NCI-H1105 (cell line): Measurements from ENCODE around the gene CCSAP.
"Not testable (repeated sequence)": the region's sequence is repeated elsewhere in the genome, so short reads cannot be mapped to it uniquely, and the experiment has no call there.

Experiments
- DNase-seq: peaks from one replicate; lab custom pipeline; 2025; lab: John Stamatoyannopoulos, UW

Gene CCSAP, protein sequence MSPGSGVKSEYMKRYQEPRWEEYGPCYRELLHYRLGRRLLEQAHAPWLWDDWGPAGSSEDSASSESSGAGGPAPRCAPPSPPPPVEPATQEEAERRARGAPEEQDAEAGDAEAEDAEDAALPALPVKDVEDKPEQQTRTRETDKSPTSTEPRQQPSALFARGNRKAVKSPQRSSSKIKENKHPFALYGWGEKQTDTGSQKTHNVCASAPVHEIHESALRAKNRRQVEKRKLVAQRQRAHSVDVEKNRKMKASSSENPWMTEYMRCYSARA

DNA sequence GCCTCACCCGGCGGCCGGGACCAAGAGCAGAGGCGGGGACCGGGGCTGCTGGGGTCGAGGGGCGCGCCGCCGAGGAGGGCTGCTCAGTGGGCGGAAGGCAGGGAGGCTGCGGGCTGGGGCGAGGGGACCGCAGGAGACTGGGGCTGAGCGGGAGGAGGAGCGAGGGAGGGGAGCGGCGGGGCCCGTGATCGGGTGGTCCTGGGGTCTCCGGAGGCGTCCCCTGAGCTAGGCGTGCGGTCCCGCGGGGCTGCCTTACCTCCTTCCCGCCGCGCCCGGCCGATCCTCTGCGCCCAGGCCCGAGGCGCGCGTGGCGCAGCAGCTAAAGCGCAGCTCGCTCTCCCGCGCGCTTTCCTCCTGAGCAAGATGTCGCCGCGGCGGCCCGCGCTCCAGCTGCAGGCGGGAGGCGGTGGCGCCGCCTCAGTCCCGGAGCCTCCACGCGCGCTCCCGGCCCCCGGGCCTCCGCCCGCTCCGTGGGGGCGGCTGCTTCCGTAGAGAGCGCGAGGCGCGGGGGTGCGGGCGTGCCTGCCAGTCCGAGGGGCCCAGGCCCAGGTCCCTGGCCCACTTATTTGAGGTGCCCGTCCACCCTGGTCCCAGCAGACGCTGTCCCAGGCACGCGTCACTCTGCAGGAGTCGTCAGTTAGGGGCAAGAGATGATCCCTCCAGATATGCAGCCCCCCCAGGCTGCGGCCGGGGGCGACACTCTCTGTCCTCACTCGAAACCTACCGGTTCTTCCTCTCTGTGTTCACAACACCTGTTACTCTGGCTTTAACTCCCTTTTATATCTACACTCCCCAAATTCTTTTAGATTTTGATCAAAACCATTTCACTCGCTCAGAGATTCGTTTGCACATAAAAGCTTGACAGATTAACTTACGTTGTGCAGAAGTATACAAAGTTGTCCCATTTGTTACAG, at the start of gene CCSAP:
CCSAP (minus strand) TSS at position 392 of the 914 bp plus-strand sequence. CDS start 582 bp downstream, outside the sequence.
- no peak for DNase-seq

DNA sequence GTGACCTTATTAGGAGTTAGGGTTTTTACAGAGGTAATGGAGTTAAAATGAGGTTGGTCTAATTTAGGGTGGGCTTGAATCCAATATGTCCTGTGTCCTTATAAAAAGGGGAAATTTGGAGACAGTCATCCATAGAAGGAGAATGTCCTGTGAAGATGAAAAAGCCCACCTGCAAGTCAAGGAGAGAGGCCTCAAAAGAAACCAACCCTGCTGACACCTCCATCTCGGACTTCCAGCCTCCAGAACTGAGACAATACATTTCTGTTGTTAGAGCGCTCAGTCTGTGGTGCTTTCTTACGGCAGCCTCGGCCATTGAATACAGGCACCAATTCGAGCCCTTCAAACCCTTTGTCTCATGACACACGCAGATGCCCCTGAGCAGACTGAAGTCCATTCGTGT, 47.3 kb upstream of the CCSAP start:
- no peak for DNase-seq

DNA sequence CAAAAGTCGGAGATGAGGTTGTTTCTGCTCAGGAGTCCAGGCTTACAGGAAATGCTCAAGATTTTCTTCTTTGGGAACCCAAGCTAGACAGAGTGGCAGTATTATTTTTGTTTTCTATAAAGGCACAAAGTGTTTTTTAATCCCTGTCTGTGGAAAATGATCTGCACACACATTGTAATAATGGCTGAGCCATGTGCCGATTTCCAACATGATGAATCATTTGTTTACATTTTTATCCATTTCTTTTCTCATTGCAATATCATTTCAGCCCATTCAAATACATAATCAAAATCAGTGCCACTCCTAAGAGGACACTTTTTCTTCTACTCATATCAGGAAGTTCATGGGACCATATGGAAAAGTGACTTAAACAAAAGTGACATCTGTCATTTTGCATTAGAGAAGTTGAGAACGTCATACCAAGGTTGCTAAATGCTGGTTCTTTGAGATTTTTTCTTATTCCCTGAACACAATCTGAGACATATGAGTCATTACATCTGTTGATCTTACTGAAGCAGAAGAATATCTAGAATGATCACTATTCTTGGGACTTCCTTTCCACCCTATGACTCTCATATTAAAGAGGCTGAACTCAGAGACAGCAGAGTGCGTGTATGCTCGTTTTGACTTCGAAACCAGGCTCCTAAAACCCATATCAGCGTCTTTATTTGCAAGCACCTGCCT, 46.2 kb upstream of the CCSAP start:
- no peak for DNase-seq

DNA sequence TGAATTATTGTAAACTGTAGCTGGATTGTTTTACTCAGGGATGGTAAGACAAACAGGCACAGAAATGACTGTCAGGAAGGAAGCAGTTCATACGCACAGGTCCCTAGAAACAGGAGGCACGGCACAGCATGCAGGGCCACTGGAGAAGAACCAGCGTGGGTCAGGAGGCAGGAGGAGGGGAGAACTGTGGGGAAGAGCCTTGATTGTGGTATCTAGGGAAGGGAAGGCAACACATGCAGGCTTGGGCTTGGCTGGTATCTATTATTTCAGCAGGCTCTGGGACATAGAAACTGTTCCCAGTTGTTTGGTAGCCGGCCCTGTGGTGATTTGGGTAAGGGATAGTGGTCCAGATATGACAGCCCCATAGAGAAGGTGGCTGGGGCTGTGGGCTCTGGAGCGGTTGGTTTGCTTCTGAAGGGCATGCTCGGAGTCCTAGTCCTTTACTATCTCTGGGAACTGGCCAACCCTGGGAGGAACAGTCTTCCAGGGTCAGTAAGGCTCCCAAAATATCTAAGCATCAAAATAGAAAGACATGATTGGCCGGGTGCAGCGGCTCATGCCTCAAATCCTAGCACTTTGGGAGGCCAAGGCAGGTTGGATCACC, 43.1 kb upstream of the CCSAP start:
- DNase-seq = no peak

DNA sequence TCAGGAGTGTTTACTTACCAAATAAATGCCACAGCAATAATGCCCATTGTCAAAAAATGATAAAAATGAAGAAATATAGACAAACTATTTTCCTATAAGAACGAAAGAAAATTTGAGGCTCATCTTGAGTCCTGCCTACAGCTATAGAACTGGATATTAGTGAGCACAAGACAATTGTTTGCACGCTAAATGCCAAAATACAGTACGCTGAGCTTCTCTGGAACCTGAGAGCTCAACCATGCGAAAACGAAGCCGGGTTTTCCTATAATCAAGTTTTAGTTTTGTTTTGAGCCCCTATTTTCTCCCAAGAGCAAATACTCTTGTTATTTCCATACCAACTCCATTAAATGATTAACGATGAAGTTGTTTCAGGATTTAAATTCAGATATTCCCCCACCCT, 42.0 kb upstream of the CCSAP start:
- no peak for DNase-seq

DNA sequence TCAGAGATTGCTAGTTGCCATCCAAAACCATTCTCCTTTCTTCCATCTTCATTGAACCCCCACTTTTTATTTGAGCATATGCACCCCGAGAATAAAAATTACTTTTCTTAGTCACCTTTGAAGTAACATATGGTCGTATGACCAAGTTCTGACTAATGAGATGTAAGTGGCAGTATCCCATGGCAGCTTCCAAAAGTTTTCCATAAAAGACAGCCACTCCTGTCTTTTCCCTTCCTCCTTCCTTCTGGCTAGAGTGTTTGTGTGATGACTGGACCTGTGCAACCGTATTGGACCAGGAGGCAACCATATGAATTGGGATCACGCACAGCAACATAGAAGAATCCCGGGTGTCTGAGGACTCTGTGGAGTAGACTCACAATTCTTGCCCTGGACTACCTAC, 41.1 kb upstream of the CCSAP start:
- DNase-seq = no peak

DNA sequence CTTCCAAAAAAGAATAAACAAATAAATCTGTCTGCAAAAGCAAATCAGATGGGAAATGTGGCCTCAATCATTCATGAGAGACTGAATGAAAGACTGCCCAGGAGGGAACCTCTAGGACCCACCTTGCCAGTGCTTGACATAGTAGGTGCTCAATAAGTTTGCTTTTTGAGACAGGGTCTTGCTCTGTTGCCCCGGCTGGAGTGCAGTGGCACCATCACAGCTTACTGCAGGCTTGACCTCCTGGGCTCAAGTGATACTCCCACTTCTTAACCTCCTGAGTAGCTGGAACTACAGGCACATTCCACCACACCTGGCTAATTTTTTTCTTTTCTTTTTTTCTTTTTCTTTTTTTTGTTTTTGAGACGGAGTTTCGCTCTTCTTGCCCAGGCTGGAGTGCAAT, 40.3 kb upstream of the CCSAP start:
- no peak for DNase-seq

DNA sequence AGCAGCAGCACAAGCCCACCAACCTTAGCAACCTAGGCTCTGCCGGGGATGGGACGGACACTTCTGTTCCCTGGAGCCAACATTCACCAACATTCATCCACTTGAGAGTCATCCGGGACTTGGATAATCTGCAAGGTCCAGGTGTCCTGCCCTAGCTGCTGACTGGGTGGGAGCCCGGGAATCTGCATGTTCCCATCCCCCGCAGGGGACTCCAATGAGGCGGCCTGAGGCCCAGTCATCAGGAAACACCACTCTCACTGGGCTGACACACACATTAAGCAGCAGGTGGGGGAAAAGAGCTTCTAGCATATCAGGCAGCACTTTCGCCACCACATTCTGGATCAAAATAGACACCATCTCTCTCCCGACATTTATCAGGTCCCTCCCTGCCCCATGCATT, 38.4 kb upstream of the CCSAP start:
- no peak for DNase-seq

DNA sequence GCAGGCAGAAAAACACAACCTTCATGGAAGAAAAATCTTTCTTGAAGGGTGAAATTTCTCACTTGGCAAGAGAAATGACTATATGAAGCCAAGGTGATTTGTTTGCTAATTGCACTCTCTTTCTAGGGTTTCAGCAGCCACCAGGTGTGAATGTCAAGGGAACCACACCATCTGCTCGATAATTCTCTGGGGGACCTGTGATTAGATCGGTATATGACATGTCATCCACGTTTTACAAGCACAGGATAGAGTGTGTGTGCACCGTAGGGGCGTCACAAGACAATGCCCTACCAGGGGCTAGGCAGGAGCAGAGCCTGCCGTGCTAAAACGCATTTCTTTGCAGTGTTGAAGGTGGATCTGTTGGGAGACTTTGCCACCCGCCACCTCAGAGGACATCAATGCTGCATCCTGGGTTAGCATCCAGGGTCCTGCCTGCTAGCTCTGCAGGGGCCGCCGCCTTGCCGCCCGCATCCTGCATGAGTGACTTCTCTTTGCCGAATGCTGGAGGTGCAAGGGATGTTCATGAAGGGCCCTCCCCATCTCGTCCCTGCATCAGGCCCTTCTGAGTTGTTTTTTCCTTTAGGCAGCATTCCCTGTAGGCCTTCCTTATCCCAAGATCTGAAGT, 37.8 kb upstream of the CCSAP start:
- DNase-seq = peak; percentile 30

DNA sequence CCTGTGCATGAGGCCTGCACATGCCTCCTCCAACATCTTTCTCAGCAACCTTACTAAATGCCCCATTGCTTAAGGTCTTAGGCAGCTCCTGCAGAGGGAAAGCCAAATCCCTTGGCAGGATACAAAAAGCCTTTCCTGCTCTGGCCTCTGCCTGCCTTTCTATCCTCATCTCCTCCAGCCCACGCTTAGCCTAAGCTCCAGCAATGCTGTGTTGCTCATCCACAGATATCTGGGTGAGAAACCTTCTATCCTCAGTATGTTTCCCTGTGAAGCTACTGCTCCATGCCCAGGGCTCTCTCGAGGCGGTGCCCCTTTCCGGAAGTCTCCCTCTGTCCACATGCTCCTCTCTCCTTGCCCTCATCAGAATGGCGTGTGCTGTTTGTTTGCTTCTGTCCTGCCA, 37.0 kb upstream of the CCSAP start:
- no peak for DNase-seq

DNA sequence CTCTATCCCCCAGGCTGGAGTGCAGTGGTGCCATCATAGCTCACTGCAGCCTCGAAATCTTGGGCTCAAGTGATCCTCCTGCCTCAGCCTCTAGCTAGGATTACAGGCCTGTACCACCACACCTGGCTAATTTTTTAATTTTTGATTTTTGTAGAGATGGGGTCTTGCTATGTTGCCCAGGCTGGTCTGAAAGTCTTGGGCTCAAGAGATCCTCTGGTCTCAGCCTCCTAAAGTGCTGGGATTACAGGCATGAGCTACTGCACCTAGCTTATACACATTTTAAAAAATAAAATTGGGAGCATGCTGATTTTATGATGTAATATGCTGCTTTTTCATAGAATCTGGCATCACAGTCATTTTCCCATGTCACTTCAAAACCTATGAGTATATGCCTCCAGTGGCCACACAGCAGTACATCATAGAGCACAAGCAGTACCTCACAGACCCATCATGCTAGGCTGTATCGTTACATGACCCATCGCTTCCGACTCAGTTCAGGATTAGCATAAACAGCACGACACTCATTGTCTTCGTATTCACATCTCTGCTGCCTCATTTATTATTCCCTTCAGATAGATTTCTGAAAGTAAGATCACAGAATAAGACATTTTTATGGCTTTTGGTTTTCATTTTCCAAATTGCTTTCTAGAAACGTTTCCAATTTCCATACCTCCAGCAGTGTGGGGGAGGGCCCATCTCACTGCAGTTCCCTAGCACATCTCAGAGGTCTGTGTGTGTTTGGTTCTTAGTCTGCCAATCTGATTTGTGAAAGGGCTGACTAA, 35.9 kb upstream of the CCSAP start:
- no peak for DNase-seq

DNA sequence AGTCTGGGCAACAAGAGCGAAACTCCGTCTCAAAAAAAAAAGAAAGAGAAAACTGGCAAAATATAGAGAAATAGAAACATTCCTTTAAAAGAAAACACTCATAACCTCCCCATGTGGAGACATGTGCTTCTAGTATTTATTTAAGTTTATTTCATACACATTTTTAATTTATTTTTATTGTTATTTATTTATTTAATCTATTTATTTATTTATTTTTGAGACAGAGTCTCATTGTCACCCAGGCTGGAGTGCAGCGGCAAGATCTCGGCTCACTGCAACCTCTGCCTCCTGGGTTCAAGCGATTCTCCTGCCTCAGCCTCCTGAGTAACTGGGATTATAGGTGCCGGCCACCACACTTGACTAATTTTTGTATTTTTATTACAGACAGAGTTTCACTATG, 35.2 kb upstream of the CCSAP start:
- not testable (repeated sequence) for DNase-seq

DNA sequence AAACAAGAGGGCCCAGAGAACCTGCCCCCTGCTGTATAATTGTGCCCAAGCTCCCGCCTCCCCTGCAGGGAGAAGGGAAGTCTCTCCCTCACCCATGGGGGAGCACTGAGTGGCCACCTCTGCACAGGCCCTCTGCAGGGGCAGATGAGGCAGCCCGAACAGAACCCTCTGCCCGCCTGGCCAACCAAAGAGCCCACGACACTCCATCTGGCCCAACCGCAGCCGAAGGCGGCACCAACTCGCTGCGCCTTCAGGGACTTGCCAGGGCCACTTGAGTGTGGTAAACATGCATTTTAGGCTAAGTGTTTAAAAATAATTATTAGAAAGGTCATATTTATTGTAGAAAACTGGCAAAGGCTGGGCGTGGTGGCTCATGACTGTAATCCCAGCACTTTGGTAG, 34.6 kb upstream of the CCSAP start:
- no peak for DNase-seq

DNA sequence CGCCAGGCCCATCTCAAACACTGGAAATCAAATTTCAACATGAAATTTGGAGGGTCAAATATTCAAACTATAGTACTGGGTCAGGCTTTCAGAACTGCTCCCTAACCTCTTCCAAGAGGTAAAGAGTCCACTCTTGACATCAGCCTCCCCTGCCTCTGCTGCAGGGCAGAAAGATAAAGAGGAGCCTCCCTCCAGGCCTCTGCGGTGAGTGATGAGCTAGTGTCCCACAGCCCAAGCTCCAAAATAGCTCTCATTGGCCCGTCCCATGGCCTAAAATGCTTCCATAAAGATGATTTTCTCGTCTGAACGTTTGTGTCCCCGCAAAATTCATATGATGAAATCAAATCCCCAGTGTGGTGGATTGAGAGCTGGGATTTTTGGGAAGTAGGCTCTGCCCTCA, 33.7 kb upstream of the CCSAP start:
- no peak for DNase-seq

DNA sequence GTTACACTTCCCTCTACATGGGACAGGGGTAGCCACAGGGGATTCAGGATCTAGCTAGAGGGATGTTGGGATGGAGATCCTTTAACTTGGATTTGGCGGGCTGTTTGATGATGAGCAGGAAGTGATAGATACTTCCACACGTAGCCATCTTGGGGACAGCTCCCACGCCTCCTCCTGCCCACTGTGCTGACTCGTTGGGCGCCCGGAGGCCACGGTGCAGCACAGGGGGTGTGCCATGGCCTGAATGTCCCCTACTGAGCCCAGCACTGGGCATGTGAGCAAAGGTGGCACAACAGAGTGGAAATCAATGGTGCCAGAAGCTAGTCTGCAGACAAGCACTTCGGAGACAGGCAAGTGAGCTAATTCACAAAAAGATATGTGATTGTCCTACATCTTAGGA, 31.6 kb upstream of the CCSAP start:
- DNase-seq = no peak

DNA sequence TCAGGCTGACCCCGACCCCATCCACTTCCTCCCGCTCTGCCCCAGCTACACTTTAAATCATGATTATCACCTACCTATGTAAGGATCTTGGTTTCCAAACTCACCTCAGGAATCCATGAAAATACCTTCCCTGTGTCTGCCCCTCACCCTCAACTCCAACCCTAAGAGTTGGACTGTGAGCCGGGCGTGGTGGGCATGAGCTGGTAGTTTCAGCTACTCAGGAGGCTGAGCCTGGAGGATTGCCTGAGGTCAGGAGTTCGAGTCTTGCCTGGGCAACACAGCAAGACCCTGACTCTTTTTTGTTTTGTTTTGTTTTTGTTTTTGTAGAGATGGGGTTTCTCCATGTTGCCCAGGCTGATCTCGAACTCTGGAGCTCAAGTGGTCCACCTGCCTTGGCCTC, 30.5 kb upstream of the CCSAP start:
- DNase-seq = no peak

DNA sequence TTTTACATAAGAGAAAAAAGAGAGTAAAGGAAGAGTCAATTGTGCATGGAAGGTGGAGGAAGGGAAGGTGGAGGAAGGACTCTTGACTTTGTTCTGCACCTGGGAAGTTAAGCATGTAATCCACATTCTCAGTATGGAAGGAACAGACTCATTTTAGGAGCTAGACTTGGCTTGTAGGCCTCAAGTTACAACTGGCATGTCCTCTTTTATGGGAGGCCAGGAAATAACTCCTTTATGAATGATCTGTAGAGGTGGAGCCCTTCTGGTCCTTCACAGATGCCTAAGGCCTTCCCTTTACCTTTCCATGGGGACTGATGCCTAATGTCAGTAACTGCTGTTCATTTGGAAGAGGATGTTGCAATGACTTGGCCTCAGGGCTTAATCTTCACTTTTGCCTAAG, 29.4 kb upstream of the CCSAP start:
- no peak for DNase-seq

DNA sequence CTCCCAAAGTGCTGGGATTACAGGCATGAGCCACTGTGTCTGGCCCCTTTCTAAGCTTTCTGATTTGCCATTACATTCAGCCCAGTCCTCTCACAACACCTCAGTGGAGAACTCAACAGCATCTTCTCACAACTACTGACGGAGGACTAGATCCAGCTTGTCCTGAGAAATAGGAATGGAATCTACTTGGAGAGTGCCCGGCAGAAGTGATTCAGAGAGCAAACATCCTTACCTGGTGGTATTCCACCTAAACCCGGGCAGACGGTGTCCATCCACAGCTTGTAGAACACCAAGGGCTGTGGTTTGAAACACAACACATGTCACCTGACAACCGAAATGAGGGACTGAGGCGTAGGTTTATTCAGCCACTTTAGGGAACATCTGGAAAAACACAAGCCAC, 28.8 kb upstream of the CCSAP start:
- no peak for DNase-seq

DNA sequence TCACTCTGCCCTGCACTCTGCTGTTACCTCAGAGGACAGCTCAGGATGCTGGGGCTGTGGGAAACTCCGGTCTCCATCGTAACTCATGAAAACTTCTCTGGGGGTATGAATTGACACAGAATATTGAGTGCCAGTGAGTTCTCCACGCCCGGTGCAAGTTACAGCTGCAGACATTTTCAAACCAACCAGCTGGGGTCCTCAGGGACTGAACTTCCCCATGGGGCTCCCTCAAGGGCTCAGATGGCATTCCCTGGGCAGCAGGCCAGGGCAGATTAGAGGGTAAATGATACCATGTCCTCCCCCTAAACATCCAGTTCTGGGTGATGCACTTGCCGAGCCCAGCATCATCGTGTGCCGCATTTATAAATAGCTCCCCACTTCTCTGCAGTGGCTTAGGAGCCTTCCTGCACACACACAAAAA, 27.8 kb upstream of the CCSAP start:
- peak; percentile 73 for DNase-seq

DNA sequence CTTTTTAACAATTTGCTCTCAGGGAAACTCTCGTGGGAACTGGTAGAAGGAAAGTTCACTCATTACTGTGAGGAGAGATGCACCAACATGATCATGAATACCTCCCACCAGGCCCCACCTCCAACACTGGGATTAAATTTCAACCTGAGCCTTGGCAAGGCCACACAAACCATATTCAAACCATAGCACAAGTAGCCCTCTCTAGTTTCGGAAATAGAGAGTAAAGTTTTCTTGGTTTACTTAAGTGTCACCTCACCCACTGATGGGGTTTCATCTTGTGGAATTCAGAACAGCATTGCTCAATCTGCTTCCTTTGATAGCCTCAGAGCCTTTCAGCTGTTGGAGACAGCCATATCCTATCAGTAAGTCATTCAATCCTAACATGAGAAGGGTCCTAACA, 25.5 kb upstream of the CCSAP start:
- no peak for DNase-seq

DNA sequence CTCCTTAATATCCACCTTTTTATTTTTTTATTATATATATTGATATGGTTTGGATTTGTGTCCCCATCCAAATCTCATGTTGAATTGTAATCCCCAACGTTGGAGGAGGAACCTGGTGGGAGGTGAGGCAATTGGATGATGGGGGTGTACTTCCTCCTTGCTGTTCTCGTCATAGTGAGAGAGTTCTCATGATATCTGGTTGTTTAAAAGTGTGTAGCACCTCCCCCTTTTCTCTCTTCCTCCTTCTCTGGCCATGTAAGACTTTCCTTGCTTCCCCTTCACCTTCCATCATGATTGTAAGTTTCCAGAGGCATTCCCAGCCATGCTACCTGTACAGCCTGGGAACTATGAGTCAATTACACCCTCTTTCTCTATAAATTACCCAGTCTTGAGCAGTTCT, 22.7 kb upstream of the CCSAP start:
- no peak for DNase-seq
